Nephron progenitor cell (in vitro differentiated cells): ENCODE data around the gene ZNF410.
"Not testable (repeated sequence)": the region's sequence is repeated elsewhere in the genome, so short reads cannot be mapped to it uniquely, and the experiment has no call there.

Source experiments
- DNase-seq: peaks from one replicate; pipeline ENCODE4 v3.0.0; 2021
- H3K27ac Mint-ChIP-seq: 2 replicates; pipeline ENCODE4 v1.8.0; 2021; ENCODE audit warnings: mild to moderate bottlenecking, moderate library complexity, mixed read lengths
- H3K27me3 Mint-ChIP-seq: 2 replicates; pipeline ENCODE4 v1.8.0; 2021; ENCODE audit warnings: mild to moderate bottlenecking, low read depth, mixed read lengths; ENCODE audit not compliant: poor library complexity
- H3K36me3 Mint-ChIP-seq: 2 replicates; pipeline ENCODE4 v1.8.0; 2021; ENCODE audit warnings: low read depth, mixed read lengths
- H3K4me1 Mint-ChIP-seq: 2 replicates; pipeline ENCODE4 v1.8.0; 2021; ENCODE audit warnings: mixed read lengths
- H3K4me3 Mint-ChIP-seq: 2 replicates; pipeline ENCODE4 v1.8.0; 2021; ENCODE audit warnings: mild to moderate bottlenecking, moderate library complexity, mixed read lengths
- H3K9me3 Mint-ChIP-seq: 2 replicates; pipeline ENCODE4 v1.8.0; 2021; ENCODE audit warnings: mild to moderate bottlenecking, moderate library complexity, mixed read lengths
- TF ChIP-seq, protein P1 (sequence below): fragments of 200-600 bp; sonication (generic); IDR thresholded peaks from 2 replicates; pipeline ENCODE4 v1.5.0; 2021; ENCODE audit warnings: antibody characterized with exemption

The ZNF410 gene

DNA sequence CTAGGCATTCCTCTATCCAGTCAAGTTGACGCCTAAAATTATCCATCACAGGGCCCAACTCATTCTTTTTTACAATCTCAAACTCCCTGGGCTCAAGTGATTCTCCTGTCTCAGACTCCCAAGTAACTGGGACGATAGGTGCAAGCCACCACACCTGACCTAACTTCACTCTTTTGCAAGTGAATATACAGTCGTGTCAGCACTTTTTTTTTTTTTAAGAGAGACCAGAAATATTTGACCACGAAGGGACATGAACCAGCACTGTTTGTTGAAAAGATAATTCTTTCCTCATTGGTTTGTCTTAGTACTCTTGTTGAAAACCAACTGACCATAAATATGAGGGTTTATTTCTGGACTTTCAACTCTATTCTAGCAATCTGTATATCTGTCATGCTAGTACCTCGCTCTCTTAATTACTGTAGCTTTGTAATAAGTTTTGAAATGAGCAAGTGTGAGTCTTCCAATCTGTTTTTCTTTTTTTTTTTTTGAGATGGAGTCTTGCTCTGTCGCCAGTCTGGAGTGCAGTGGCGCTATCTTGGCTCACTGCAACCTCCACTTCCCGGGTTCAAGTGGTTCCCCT, 21.0 kb upstream of the ZNF410 start:
- no peaks in the 10 kb centered on the region for H3K4me1 Mint-ChIP-seq
- DNase-seq, result no peak
- peaks cover 49% of the 10 kb centered on the region for H3K36me3 Mint-ChIP-seq
- H3K27me3 Mint-ChIP-seq, result no peaks in the 10 kb centered on the region
- no peaks in the 10 kb centered on the region for H3K9me3 Mint-ChIP-seq
- TF ChIP-seq, protein P1, sequence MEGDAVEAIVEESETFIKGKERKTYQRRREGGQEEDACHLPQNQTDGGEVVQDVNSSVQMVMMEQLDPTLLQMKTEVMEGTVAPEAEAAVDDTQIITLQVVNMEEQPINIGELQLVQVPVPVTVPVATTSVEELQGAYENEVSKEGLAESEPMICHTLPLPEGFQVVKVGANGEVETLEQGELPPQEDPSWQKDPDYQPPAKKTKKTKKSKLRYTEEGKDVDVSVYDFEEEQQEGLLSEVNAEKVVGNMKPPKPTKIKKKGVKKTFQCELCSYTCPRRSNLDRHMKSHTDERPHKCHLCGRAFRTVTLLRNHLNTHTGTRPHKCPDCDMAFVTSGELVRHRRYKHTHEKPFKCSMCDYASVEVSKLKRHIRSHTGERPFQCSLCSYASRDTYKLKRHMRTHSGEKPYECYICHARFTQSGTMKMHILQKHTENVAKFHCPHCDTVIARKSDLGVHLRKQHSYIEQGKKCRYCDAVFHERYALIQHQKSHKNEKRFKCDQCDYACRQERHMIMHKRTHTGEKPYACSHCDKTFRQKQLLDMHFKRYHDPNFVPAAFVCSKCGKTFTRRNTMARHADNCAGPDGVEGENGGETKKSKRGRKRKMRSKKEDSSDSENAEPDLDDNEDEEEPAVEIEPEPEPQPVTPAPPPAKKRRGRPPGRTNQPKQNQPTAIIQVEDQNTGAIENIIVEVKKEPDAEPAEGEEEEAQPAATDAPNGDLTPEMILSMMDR, result no peak
- H3K27ac Mint-ChIP-seq, result no peak overlapping the region
- no peak overlapping the region for H3K4me3 Mint-ChIP-seq

DNA sequence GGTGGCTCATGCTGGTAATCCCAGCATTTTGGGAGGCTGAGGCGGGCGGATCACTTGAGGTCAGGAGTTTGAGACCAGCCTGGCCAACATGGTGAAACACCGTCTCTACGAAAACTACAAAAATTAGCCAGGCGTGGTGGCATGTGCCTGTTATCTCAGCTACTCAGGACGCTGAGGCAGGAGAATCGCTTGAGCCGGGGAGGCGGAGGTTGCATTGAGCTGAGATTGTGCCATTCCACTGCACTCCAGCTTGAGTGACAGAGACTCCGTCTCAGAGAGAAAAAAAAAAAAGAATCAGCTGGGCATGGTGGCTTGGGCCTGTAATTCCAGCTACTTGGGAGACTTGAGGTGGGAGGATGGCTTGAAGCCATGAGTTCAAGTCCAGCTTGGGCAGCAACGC, 16.9 kb upstream of the ZNF410 start:
- not testable (repeated sequence) for H3K27me3 Mint-ChIP-seq, H3K4me3 Mint-ChIP-seq, H3K27ac Mint-ChIP-seq, DNase-seq, H3K4me1 Mint-ChIP-seq, H3K9me3 Mint-ChIP-seq
- peaks cover 34% of the 10 kb centered on the region for H3K36me3 Mint-ChIP-seq

DNA sequence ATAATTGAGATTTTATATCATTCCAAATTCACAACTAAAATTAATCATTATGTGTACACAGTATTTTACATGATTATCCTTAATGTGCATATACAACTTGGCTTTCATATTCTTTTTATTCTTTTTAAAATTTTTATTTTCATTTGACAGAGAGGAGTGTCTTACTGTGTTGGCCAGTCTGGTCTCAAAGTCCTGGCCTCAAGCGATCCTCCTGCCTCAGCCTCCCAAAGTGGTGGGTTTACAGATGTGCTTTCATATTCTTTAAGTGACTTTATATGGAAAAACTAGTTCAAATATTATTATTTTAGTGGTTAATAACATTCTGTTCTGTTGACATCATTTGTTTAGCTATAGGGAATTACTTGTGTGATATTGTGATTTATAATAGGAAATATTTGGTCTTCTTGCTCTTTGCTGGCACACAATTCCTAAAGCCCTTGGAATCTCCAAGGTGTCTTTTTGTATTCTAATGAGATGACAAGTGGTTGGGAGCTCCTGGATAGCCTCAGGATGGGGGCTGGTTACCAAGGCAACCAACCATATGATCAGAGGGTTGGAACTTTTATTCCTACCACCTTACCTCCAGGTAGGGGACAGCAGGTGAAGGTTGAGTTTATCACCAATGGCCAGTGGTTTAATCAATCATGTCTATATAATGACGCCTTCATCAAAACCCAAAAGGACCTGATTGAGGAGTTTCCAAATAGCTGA, 16.0 kb upstream of the ZNF410 start:
- peaks cover 7% of the 10 kb centered on the region for H3K4me1 Mint-ChIP-seq
- H3K9me3 Mint-ChIP-seq, result no peaks in the 10 kb centered on the region
- peaks cover 25% of the 10 kb centered on the region for H3K36me3 Mint-ChIP-seq
- H3K27ac Mint-ChIP-seq, result no peak overlapping the region
- no peak overlapping the region for H3K4me3 Mint-ChIP-seq
- TF ChIP-seq, protein P1, result no peak
- DNase-seq, result no peak
- H3K27me3 Mint-ChIP-seq, result no peaks in the 10 kb centered on the region

DNA sequence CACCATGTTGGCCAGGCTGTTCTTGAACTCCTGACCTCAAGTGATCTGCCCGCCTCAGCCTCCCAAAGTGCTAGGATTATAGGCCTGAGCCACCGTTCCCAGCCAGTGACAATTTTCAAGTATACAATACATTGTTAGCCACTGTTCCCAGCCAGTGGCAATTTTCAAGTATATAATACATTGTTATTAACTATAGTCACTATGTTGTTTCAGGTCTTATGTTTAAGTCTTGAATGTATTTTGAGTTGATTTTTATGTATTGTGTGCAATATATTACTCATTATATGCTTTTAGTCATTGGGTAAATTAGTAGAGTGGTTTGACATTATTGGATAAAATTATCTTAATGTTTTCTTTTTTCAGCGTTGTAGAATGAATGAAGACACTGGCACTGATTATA, 13.0 kb upstream of the ZNF410 start:
- no peak for DNase-seq
- Mint-ChIP-seq H3K27ac (no peak overlapping the region), H3K9me3 (no peaks in the 10 kb centered on the region), H3K4me3 (no peak overlapping the region), H3K4me1 (peaks cover 7% of the 10 kb centered on the region), H3K27me3 (no peaks in the 10 kb centered on the region), H3K36me3 (peaks cover 17% of the 10 kb centered on the region)
- TF ChIP-seq, protein P1, result no peak

DNA sequence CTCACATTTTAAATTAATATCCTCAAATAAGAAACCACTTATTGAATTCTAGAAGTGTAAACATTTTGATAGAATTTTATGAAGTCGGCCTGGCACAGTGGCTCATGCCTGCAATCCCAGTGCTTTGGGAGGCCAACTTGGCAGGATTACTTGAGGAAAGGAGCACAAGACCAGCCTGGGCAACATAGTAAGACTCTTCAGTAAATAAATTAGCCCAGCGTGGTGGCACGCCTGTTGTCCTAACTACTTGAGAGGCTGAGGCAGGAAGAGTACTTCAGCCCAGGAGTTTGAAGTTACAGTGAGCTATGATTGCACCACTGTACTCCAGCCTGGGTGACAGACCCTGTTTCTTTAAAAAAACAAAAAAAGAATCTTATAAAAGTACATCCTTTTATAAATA, 8.9 kb upstream of the ZNF410 start:
- Mint-ChIP-seq H3K27ac (no peak overlapping the region), H3K4me1 (no peaks in the 10 kb centered on the region), H3K27me3 (no peaks in the 10 kb centered on the region), H3K9me3 (no peaks in the 10 kb centered on the region), H3K36me3 (peaks cover 16% of the 10 kb centered on the region), H3K4me3 (no peak overlapping the region)
- no peak for DNase-seq
- TF ChIP-seq, protein P1, result no peak

DNA sequence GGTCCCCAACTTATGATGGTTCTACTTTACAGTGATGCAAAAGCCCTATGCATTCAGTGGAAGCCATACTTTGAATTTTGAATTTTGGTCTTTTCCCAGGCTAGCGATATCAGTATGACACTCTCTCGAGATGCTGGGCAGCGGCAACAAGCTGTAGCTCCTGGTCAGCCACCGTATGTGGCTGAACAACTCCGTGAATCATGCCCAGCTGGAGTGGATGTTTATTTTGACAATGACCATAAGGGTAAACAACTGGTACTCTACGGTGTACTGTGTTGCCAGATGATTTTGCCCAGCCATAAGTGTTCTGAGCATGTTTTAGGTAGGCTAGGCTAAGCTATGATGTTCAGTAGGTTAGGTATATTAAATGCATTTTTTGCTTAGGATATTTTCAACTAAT, 8.2 kb upstream of the ZNF410 start:
- Mint-ChIP-seq H3K4me3 (no peak overlapping the region), H3K36me3 (peaks cover 20% of the 10 kb centered on the region), H3K4me1 (no peaks in the 10 kb centered on the region), H3K27ac (no peak overlapping the region), H3K27me3 (no peaks in the 10 kb centered on the region), H3K9me3 (no peaks in the 10 kb centered on the region)
- no peak for DNase-seq
- TF ChIP-seq, protein P1, result no peak
